GM04503 (cell line): ENCODE measurements around the gene UBE2O.

Source experiments
- DNase-seq: peaks from one replicate; pipeline ENCODE4 v3.0.0-alpha.2; 2012; ENCODE audit warnings: low read depth

The UBE2O gene

DNA sequence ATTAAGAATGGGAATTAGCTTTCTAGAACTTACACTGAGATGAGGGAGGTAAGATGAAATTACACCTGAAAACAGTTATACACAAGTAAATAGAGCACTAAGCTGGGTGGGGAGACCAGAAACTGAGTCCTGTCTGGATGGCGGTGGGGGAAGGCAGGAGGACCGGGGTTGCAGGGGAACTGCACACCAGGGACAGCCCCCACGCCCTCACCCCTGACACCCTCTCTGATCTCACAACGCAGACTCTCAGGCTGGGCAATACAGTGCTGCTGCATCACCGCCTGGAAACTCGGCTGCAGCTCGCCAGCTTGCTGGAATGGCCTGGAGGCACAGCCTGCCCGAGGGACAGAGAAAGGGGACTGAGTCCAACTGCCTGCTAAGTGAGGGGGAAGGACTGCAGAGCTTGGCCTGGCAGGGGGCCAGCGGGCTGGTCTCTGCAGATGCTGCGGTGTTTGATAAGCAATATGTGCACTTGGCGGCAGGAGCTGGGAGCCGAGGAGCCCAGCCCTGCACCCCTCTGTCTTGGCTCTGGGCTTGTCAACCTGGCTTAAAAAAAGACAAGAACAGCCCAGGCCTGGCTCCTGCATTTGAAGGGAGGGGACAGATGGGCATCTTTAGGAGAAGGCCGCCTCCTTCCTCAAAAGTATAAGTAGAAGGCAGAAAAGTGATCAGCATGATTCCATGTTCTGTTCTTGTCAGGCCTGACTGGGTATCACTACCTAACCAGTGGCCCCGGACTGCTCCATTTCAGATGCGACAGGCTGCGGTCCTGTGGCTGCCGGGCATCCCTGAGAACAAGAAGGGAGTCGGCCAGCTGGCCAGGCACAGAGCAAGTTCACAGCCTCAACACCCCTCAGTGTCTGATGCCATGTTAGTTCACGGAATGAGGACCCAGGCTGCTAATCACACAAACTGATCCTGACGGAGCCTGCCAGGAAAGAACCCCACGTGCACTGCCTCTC is 38.3 kb downstream of the UBE2O start:
- peak; percentile 12 for DNase-seq

DNA sequence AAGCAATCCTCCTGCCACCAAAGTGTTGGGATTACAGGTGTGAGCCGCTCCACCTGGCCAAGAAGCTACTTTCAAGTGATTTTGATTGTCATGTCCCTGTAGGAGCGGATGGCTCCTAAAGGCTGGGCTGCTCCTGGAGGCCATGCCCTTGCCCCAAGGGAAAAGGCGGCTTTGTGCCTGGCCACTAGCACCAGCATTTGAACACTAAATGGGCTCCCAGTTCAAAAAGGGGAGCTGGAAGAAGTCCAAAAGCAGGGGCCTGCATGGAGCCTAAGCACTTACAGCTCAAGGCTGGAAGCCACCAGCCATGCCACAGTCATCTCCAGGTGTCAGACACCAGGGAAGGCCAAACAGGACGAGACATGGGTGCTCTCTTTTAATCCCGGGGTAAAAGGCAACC is 41.7 kb downstream of the UBE2O start:
- no peak for DNase-seq

DNA sequence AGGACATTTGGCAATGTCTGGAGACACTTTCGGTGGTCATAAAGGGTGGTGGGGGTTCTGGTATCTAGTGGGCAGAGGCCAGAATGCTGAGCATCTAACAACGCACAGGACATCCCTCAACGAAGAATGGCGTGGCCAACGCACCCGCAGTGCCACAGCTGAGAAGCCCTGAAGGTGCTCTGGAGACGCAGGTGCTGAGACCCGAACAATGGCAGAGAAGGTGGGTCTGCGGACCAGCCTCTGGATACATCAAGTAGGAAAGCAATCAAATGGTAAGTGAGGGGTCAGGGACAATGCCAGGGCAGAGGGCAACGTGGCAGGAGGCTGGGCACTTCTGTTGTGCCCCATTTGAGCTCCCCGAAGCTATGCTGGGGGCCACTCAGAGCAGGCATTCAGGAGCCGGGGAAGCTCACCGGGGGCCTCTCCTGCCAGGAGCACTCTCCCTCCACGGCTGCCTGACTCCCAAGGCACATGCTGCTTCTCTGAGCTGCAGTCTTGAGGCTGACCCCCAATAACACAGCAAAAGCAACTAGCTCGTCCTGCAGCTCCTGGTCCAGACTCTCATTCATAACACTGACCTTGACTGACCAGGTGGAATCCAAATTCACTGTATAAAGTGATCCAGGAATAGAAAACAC is 42.5 kb downstream of the UBE2O start:
- no peak for DNase-seq

DNA sequence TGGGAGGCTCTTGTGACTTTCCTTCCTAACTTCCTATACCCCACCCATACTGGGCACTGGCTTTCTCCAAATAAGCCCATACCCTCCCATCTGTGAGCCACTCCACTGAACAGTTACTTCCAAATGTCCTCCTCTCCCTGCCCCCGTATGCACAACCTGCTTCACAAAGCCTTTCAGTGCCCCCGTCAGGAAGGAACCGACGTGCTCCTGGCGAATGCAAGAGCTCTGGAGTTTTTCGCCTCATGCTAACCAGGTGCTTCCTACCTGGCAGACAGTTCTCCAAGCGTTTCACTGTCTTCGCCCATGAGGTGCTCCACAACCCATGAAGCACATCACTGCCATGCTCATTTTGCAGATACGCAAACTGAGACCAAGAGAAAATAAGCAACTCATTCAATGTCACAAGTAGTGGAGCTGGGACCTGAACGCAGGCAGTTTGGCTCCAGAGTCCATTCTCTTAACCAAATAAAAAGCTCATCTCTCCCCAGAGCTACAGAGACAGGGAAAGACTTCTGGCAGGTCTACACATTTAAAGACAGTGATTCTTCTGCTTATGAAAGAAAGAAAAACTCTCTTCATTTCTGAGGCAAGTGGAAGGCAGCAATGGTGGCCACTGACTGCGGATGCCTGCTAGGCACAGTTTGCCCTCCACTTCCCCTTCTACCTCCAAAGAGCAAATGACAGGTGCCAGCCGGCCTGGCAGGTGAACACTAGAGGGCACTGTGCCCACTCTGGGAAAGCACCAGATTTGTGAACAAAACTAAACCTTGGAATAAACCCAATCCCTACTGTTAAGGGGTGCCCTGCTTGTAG is 44.7 kb downstream of the UBE2O start:
- no peak for DNase-seq

DNA sequence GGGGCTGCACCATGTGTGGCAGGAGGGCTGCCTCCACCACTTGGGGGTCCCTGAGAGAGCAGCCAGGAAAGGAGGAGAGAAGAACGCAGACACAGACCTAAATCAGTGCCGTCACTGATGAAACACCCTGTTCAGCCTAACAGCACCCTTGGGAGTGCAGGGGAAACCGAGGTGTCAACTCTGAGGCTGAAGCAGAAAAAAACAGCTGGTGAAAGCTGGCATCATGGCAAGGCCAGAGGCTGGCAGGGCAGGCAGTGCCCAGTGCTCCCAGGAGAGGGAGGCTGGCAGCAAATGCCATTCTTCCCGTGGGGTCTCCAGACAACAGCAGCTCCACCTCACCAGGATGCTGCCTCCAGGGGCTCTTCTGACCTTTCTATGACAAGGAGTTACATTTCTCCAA is 45.4 kb downstream of the UBE2O start:
- no peak for DNase-seq

DNA sequence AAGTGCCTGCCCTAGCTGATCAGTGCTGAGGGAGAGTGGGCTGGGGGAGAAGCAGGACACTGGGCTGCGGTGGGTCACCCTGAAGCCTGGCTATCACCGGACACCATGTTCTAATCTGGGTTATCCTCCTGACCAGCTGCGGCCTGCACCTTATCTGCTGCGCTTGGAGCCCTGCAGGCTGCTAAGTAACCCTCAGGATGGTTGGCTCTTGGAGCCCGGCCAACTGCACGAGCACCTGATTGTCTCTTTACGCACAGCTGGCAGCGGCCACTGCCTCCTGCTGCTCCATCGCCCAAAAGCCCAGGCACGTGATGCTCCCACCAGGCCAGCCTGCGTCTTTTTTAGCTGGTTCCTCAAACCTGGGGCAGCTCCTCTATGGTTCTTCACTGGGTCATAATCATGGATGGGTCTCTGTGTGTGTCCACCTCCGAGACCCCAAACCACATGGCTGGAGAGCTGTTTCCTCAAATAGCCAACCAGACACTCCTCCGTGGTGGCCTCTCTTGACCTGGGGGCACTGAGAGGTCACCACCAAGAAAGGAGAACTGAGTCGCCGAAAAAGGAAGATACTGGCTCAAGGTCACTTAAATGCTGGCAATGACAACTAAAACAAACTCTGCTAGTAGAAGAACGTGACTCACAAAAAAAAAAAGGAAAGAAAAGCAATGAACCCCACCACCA is 46.8 kb downstream of the UBE2O start:
- no peak for DNase-seq

DNA sequence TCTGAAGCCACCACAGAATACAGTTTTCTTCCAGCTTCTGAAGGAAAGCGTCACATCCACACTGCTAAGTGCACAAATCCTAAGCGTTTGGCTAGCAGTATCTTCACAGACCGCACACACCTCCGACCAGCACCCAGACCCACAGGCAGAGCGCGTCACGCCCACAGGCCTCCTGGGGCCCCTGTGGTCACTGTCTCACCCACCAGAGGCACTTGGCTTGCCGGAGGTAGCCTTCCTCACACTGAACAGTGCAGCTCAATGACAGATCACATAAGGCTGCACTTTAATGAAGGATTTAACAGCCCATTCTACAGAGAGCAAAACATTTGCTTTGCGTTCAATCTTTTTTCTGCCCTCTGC is 47.4 kb downstream of the UBE2O start:
- DNase-seq = no peak

DNA sequence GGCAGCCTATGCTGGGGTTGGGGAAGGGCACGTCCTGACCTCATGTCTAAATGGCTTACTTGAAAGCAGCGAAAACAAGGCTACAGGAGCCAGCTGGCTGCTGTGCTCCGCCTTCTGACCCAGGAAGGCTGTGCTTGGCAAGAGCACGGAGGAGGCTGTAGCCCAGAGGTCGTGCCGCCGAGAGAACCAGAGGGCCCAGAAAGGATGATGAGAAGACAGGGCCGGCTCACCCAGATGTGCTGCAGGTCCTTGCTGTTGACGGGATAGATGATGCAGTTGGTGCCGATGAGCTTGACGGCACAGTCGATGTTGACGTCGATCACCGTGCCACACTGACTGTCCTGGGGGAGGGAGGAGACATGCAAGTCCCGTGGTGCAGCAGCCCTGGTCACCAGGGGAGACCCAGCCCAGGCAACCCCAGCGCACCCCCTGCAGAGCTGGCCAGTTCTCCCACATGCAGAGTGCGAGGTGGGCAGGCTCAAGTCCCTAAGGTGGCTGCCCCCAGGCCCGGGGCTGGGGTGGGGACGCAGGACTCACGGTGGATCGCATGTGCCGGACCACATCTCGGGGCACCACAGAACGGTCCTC is 47.9 kb downstream of the UBE2O start:
- no peak for DNase-seq

DNA sequence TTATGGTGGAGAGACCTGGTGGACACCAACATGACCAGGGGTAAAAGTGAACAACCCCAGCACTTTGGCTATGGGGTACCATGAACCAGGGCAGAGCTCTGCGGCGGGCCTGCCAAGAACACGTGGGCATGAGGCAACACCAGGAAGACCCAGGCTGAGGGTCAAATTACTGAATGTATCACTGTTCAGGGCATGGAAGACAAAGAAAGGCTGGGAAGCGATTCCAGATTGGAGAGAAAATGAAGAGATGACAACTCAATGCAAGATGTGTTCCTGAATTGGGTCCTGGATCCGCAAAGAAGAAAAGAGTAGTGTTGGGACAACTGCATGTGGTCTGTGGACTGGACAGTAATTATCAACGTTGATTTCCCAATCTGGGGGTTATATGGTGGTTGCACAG is 48.7 kb downstream of the UBE2O start:
- DNase-seq = no peak

DNA sequence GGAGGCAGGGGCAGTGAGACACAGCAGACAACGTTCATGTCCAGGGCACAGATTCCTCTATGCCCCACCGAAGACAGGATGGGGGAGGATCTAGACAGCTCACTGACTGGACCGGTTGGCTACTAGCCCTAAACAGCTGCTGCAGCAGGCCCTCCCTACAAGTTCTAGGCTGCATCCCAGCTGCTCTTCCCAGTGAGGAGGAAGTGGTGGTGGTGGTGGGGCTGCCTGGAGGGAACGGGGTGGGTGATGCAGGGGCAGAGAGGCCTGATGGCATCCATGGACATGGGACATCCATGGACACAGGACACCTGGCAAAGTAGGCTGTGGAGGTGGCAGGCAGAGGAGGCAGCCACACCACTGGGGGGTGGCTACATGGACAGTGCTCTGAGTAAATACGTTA is 50.2 kb downstream of the UBE2O start:
- DNase-seq = no peak

DNA sequence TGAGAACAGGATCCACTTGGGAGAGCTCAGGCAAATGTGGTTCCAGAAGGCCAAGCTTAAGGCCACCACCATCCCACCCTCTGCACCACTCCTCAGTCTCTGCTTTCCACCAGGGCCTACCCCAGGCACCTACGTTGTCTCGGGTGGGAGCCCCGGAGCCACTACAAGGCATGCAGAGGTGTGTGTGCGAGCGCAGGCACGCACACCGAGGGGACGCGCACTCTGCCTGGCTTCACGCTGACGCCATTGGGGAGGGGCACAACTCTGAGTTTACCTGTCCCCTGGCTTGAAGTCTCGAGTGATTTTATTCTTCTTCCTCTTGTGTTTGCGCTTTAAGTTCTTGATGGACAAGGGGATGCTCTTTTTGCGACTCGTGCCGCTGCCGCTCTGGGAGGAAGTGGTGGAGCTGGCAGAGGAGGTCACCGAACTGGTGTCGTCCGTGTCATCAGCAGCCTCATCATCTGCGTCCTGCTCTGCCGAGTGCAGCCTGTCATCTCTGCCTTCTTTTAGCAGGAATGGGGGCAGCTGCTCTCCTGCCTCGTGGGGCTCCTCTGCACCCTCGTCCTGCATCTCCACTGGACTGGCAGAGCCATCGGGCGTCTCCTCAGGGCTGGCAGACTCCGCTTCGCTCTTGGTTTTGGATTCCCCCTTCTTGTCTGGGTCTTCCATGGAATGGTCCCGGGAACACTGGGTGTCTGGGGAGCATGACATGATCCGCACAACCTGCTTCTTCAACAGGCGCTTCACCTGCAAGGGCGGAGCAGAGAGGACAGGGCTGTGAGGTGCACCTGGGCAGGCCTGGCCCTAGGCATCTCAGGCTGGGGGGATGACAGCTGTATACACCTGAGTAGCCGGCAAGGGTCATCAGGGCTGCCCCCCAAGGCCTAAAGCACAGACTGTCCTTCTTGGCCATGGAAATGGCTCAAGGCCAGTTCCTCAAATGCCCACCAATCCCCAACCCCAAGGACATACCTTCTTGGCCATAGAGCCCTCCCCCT is 53.5 kb downstream of the UBE2O start:
- DNase-seq = no peak

DNA sequence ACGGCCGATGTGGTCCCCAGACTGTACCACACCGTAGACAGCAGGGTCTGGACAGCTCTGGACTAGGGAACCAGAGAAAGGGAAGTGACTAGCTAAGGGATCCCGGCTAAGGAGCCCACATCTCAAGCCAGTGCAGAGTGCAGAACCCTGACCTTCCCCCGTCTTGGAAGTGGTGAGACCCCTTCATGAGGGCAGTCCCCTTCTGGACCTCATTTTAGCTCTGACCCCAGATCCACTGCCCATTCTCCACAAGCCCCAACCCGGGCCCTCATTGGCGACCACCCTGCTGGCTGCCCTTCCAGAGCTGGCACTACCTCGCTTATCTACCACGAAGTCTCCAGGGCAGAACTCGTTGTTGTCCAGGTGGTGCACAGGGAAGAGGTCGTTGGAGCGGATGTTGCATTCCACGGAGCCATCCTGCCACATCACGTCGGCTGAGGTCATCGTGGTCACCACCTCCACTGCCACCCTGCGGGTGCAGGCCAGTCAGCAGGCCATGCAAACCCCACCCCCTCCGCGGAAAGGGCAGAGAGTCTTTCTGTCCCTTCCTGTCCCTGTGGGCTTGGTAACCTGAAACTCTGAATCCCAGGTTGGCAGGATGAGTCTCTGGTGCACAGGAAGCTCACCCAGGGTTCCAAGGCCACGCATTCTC is 54.3 kb downstream of the UBE2O start:
- DNase-seq = no peak

DNA sequence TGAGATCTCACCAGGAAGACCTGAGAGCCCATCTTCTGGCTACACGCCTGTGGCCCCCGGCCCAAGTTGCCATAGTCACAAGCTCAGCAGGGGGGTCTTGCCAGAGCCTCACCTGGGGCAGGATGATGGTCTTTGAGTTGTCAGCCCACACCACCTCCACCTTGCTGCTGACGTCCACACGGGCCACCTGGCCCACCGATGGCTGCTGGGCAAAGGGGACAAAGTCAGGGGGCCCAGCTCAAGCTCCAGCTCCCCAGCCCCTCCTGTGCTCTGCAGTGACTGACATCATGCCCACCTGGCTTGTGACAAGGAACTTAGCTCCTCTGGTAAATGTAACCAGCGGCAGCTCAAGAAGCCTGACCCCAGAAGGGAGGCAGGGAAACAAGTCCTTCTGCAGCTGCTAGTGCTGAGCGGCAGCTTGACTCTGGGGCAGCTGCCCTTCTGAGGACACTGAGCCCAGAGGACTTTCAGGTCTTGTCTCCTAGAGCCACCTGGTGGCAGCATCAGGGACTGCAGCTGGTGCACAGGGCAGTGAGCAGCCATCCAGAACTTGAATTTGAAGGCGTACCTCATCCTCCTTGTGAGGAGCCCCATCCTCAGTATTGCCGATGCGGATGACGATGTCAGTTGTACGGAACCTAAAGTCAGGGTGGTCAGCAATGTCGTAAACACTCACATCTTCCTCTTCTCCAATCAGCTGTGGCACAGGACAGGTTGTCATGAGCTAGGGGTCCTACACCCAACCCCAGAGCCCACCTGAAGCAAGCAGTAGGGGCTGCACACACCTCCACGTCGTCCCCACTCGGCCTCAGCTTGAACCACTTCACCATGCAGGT is 55.0 kb downstream of the UBE2O start:
- no peak for DNase-seq

DNA sequence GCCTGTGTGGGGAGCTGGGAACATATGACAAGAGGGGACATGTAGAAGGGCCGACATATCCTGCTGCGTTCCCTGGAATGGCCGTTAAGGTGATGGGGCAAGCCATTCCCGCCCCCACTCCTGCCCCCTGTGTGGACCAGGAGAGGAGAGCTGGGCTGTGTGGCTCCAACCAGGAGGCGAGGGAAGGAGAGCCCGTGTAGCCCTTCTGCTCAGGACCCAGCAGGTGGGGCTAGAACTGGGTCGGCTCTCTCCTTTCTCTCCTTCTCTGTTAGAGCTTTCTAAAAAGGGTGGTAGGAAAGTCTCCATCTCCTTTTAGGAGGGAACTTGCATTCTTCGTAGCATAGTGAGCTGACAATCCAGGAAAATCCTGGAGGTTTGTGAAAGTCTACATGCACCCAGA is 55.8 kb downstream of the UBE2O start:
- DNase-seq = no peak

DNA sequence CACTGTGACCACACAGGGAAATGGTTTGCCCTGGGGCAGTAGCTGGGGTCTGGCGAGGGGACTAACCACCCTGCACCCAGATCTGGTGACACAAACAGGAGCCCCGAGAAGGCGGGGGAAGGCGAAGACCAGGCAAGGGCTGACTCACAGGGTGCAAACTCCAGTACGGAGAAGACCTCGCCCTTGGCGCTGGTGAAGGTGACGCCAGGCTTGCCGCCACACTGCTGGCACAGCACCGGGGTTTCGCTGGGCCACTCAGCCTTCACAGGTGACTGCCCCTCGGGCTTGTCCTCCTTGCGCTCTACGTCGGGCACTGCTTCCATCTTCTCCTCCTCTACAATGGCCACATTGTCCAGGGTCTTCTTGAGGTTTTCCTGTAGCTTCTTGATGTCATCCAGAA is 57.0 kb downstream of the UBE2O start:
- DNase-seq = no peak

DNA sequence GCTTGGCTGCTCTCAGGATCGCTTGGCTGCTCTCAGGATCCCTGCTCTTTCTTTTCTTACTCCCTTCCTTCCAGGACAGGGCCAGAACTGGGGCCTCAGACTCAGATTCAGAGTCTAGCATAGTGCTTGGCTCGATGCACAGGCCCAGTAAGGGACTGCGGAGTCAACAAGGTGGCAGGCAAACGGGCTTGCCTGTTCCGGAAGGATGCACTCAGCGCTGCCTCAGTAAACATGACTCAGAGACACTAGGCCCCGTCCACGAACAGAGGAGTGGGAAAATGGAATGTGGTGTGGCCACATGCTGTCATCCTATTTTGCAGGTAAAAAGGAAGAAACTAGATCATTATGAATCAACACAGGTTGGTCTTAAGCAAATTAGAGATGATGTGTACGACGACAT is 58.8 kb downstream of the UBE2O start:
- DNase-seq = no peak

DNA sequence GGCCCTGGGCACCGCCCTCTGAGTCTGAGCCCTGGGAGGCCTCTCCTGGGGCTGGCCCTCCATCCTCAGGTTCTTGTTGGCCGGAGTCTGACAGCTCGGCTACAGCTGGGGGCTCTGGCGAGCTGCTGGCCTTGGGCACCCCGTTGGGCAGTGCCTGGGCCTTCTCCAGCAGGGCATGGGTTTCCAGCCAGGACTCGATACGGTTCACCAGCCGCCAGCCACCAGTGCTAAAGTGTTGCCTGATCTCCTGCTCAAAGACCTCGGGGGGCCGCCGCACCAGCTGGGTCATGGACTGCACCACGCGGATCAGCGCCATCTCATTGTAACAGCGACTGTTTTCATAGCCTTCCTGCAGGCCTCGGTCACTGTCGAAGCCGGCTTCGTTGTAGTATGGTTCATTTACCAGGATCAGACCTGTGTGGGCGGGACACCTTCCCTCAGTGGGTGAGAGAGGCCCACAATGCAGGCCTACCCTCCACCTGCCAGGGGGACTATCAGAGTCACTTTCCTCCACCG is 61.7 kb downstream of the UBE2O start:
- DNase-seq = no peak

DNA sequence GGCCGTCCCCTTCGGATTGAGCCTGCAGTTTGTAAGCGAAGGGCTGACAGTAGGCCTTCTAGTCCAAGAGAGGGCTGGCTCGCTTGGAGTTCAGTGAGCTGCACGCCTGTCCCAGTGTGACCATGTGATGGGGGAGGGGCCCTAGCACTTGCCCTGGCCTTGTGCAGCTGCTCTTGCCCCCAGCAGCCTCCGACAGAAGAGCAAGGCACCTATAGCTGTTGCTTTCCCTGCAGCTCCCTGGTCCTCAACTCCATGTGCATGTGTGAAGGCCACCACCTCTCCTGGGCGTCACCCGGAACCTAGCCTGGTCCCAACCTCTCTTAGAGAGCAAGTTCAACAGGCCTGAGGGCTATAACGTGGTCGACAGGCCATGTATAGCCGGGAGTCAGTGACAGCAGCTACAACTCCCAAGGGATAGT is 62.9 kb downstream of the UBE2O start:
- DNase-seq = no peak
